OCI-LY3 (cell line): ENCODE results near the gene ADAMTS15.

Source experiments
- CTCF ChIP-seq: fragments of 200-600, 300-600 bp; sonication (generic); IDR thresholded peaks from 2 replicates; pipeline ENCODE4 v1.5.1; 2014; ENCODE audit warnings: antibody characterized with exemption, low read length, low read depth
- EZH2phosphoT487 ChIP-seq: fragments of 200-600 bp; shearing (Covaris generic); IDR thresholded peaks from 2 replicates; pipeline ENCODE4 v1.6.1; 2018; ENCODE audit warnings: antibody characterized with exemption, mixed run types, low read depth

DNA sequence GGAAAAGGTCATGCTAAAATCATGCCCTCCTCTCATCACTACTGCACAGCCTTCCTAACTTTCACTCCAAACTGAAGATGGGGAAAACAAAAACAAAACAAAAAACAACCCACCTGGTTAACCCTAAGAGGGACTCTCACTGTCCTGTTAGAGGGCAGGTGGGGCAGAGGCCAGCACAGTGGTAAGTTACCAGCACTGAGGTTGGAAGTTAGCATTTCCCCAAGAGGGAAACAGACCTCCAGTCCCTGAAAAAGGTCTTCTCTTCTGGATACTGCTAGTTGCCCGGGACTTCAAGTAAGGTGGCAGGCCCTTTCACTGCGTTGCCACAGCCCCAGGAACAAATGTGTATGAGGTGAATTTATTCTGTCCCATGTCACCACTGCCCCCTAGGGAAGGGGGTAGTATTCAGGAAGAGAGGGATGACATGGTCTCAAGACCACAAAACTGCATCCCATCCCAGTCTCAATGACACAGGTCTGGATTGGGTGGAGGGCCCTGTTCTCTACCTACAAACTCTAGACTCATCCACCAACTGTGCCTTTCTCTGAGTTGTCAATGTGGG, 19.2 kb upstream of the ADAMTS15 start:
- TF ChIP-seq CTCF: no peak
- TF ChIP-seq EZH2phosphoT487: no peak
